ENCODE data around the gene ELL.

The ELL gene

DNA sequence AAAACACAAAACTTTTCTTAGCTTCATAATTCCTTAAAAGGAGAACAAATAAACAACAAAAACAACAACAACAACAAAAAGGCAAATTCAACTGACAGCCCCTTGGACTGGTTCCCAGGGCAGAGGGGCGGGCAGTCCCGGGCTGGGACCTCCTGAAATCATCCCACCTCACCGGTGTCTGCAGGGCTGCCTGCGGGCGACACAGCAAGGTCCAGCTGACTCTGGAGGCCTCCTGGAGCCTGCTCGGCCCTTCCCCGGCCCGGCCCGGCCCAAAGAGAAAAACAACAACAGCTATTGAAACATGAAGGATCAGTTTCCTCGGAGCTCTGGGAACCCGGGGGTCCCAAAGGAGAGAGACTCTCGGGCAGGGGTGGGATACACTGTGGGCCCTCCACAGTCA lies 78.9 kb downstream of the ELL start:
- DNase-seq = no peak

DNA sequence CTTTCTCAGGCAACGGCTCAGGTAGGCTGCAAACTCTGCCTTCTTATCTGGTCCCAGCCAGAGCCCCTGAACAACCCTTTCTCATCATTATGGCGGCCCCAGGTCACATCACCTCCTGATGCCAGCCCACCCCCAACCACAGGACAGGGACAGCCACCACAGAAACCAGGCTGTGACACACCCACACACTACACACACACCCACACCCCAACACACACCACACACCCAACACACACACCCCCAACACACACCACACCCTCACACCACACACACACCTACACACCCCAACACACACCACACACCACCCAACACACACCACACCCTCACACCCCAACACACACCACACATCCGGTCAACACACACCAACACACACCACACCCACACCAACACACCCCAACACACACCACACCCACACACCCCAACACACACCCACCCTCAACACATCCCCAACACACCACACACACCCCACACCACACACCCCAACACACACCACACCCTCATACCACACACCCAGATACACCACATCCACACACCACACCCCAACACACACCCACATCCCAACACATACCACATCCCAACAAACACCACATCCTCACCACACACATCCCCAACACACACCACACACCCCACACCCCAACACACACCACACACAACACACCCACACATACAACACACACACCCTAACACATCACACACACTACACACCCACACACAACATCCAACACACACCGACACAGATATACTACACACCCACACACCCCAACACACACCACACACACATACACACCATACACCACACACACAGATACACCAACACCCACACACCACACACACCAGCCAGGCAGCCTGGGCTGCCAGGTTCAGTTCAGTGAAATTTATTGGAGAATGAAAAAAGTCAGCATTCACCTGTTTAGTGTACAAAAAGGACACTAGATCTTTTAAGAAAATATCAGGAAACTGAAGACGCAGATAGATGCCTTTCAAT lies 79.8 kb downstream of the ELL start:
- DNase-seq = no peak

DNA sequence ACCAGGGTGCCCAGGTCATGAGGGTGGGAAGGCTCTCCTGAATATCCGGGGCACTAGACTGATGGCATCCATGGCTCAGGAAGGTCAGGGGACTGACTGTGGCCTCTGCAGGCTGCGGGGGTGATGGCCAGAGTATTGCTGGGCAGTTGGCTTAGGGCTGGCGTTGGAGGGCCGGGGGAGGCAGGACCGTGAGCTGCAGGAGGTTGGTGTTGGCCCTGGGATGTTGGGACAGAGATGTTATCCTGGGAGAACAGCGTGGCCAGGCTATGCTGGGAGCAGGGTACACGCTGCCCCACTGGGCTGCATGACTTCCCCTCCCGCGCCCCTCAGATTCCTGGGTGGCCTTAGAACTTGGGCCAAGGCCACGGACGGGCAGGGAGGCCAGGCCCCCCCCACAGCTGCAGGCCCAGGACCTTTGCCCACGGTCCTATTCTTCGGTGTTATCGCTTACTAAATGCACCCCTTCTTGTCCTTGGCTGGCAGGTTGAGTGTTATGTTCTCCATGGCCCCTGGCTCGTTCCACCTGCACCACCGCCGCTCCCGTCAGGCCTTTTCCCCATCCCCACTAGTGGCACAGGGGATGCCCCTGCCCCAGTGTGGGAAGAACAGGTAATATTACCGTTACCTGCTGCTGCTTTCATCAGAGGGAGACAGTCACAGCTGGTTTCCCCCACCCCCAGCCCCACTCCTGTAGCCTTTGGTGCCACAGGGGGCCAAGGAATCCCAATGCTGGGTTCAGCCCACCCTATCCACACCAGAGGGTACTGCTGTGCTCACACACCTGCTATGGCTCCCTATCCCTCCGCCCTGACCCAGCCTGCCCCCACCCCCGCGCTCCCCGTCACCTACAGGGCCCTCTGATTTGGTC lies 80.7 kb downstream of the ELL start:
- DNase-seq = no peak

DNA sequence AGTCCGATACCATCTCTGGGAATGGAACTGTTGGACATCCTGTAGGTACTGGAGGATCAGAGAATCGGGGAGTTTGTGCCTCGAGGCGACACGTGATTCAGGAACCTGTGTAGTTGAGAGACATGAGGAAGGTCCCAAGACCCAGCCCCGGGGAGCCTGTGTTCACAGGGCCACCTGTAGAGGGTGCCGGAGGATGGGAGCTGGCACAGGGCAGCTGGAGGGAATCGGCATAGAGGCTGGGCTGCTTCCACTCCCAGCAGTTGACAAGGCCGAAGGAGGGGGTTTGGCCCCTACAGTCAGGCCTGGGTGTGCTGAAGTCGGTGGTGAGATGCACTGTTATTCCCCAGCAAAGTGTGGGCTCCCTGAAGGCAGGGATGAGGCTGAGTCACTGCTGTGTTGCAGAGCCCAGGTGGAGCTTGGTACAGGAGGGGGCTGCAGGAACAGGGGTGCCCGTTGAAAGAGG lies 81.4 kb downstream of the ELL start:
- DNase-seq = peak; percentile 51

DNA sequence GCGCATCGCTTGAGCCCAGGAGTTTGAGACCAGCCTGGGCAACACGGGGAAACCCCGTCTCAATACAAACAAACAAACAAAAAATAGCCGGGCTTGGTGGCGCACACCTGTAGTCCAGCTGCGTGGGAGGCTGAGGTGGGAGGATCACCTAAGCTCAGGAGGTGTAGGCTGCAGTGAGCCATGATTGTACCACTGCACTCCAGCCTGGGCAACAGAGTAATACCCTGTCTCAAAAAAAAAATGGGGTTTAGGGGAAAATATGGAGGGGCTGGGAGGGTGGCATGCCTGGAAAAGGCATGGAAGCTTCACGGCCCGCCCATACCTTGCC lies 82.0 kb downstream of the ELL start:
- no peak for DNase-seq

DNA sequence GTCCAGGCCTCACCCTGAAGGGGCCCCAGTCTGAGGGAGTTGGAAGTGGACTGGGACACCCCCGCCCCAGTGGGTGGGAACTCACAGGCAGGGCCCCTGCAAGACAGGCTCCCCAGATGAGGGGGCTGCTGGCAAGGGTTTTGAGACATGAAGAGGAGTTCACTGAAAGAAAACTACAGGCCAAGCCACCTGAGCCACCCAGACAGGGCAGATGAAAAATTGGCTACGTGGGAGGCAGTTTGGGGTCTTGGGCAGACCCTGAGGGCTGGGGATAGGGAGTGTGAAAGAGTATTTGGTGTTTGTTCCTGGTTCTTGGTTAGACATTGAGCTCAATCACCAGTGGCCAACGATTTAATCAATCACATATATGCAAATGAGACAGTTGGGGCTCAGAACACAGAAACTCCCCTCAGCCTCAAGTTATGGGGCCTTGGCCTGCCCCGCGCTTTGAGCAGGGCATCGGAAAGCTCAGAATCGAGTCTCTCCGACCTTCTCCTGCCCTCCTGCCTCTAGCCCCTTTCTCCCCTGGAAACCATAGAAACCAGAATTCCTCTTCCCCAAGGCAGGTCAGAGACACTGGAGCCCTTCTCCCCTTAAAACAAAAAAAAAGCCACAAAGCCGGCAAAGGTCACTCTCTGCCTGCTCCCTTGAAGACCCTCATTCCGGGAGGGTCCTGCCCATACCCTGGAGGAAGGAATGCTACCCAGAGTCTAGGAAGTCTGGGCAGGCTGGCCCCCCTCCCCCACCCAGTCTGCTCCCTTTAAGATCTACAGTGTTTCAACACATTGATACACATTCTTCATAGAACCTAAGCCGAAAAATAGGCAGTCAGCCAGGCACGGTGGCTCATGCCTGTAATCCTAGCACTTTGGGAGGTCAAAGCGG lies 82.6 kb downstream of the ELL start:
- no peak for DNase-seq

DNA sequence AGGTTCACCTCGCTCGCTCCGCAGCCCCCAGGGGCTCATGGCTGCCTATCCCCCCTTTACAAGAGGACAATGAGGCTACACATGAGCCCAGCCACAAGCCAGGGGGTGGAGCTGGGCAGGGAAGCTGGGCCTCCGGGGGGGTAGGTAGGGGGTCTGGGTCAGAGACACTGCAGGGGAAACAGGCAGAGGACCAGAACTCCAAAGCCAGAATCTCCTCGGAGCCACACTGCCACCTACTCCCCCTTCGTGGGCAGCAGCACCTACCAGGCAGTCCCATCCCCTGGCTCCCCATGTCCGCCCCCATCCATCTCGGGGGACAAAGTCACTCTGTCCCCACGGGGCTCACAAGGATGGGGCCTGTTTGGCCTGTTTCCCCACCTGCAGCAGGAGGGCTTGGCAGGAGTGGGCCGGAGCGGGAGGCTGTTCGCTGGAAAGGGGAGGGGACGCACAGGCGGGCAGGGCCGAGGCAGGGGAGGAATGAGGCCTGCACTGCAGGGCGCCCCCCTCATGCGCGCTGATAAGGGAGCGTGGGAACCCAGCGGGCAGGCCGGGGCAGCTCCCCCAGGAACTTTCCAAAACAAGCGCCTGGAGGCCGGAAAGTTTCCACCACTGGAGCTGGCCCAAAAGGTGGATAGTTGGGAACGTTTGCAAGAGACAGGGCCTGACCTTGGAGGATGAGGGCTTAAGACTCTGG lies 83.4 kb downstream of the ELL start:
- no peak for DNase-seq

DNA sequence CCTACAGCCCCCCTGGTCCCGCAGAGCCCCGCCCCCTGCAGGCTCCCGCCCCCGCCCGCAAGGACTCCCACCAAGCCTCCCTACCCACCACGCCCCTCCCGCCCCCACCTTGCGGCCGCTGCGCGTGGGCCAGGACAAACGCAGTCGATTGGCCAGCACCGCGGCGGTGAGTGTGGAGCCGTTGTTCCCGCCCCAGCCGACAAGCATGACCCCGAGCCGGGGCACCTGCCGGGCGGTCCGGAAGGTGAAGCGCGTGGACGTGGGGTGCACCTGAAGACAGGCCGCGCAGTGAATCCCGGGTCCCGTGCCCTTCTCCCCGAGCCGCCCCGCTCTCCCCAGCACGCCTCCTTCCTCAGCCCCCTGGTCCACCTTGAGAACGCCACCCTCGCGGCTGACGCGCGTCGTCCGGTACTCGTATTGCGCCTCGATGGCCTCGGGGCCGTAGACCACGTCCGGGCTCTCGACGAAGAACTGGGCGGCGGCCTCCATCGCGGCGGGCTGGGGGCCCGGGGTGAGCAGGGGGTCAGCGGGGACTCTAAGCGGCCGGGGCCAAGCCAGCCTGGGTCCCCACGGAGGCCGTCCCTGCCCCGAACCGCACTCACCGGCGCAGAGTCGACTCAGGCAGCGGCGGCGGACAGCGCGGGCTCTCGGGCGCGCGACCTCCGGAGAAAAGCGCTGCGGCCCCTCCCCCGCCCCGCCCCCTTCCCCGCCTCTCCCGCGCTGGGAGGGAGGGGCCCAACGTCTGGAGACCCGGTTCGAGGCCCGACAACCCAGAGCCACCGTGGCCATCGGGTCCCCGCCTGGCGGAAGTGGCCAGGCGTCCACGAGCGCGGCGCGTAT lies 84.2 kb downstream of the ELL start, which contains the start of gene ISYNA1:
Gene ISYNA1 (minus strand): TSS at position 643 of the 840 bp plus-strand sequence. CDS start 154 bp downstream, at position 489.
- no peak for DNase-seq

DNA sequence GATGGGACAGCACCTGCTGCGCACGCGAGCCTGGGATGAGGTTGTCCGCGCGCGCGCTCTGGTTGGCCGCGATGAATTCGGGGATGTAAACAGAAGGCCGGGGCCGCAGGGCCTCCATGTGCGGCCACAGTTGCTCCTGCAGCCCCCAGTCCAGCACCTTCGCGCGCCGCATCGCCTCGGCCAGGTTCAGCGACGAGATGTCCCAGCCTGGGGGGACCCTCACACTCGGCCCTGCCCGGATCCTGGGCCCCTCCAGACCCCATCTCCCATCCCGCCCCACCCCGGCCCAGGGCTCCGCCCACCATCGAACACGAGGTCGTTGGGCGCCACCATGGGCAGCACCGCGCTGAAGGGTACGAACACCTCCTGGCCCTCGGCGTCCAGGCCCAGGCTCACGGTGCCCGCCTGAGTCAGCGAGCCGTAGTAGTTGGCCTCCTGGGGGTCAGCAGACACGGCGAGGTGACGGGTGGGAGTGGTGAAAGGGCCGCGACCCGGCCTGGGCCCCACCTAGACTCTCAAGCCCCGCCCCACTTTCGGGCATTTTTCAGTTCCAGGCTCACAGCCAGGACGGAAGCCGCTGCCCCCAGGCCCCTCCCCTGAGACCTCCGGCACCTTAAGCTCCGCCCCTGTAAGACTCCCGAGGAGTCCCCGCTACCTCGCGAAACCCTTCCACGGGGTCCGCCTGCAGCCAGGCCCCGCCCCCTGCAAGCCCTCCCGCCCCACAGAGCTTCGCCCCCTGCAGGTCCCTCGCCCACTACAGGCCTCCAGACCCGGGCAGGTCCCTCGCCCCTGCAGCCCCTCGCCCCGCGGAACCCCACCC lies 85.0 kb downstream of the ELL start:
- DNase-seq = peak; percentile 69

DNA sequence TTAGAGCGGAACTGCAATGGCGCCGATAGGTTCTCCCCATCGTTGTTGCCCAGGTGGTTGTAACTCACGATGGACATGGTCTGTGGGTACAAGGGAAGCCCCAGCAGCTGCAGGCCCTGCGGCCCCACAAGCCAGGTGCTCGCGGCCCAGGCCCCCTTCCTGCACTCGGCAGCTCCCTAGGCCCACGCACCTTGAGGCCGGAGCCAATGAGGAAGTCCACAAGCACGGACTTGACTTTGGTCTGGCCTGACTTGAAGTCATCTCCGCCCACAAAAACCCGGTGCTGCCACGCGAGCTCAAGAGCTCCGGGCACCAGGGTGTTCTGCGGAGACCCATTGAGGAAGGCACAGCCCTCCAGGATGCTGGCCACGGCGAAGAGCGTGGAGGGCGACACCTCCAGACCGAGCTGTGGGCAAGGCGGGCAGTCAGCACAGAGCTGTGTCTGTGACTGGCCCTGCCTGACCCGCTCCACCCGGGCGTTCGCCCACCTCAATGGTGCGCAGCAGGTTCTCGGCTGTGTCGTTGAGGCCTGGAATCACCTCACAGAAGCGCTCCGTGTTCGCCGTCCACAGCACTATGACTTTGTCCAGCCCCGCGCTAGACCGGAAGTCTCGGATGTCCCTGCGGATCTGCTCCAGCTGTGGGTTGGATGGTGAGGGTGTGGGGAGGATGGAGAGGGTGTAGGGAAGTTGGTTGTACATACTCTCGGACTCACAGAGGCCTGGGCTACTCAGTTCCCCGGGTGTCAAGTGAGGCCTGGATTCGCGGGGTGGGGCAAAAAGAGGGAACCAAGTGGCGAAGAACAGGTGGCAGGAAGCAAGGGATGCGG lies 85.8 kb downstream of the ELL start:
- DNase-seq = peak; percentile 21

DNA sequence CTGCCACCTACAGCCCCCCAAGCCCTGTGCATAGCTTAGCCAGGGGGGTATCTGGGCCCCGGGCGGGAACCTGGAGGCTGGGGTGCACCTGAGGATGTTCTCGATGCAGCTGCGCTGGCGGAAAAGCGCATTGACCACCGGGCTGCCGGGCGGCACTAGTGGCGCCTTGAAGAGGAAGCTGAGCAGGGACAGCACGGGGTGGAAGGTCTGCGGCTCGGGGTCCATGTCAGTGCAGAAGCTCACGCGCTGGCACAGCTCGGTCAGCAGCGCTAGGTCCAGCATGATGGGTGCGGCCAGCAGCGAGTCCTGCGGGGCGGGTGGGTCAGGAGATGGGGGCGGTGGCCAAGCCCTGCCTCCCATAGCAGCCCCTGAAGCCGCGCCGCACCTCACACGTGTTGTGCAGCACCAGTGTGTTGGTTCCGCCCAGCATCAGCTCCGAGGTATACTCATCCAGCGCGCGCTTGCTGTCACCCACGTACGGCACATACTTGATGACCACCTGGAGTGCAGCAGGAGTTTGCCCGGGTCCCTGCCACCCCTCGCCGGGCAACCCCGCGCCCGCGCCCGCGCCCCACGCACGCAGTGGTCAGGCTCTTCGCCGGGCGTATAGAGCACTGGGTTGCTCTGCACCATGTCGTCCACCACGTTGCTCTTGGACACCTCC lies 86.6 kb downstream of the ELL start:
- DNase-seq = no peak

DNA sequence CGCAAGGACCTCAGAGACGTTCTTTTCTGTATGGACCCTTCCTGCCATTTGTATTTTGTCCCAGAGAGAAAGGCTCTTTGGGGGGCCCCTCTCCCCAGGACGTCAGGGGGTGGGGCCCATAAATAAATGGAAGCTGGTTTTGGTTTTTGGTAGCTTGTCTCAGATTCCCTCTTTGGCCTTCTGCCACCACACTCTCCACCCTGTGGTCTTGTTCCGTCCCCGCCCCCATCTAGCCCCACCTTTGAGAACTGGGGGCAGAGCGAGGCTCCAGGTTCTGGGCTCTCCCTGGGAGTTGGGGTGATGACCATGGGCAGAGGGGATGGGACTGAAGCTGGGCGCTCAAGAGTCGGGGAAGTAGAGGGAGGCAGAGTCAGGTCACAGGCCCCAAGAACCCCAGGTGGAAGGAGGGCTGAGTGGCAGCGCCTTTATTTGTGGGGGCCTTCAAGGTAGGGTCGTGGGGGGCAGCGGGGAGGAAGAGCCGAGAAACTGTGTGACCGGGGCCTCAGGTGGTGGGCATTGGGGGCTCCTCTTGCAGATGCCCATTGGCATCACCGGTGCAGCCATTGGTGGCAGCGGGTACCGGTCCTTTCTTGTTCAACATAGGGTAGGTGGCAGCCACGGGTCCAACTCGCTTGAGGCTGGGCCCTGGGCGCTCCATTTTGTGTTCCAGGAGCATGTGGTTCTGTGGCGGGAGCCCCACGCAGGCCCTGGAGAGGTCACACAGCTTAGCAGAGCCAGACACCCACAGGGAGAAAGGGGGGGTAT lies 87.3 kb downstream of the ELL start:
- DNase-seq = no peak

DNA sequence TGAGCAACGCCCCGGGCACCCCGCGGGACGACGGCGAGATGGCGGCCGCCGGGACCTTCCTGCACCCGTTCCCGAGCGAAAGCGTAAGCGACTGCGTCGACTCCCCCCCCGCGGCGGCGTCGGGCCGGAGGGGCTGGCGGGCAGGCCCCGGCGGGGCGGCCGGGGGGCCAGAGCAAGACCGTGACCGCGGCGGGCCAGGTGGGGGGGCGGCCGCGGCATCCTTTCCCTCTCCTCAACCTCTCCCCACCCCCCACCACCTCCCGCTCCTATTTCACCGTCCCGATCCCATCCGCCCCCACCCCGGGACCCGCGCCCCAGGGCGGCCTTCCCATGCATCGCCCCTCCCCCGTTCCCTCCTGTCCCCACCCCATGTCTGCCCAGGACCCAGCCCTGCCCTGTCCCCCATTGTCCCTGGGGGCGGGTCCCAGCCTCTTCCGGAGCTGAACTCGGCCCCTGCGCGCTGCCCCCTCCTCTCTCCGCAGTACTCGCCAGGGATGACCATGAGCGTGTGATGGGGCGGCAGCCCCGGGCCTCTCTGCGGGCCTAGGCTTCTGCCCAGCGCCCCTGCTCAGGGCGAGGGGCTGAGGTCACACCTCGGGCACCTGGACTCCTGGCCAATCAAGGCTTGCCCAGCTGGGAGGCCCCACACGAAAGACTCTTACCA lies 88.0 kb downstream of the ELL start:
- no peak for DNase-seq

DNA sequence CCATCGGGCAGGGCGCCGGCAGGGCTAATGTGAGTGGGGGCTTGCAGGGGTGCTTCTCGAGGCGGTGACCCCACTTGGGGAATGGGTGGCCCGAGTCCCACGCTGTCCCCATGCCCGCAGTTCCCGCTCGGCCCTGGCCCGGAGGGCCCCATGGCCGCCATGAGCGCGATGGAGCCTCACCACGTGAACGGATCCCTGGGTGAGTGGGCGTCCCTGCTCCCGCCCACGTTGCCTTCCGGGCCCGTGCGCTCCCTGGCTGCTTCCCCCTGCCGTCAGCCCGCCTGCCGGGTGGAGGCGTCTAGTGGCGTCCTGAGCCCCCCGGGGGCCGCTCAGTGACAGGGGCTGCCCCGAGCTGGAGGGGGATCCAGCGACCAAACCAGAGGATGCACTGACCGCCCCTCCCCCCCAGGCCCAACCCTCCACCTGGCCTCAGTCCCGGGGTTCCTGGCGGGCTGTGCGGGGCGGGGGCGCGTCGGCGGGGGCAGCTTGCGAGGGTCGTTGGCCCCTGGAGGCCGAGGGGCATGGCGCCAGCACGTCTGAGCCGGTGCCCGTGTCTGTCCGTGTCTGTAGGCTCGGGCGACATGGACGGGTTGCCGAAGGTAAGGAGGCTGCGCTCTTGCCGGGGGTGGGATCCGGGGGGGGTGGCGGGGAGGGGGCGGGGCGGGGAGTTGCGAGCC lies 88.7 kb downstream of the ELL start:
- no peak for DNase-seq

DNA sequence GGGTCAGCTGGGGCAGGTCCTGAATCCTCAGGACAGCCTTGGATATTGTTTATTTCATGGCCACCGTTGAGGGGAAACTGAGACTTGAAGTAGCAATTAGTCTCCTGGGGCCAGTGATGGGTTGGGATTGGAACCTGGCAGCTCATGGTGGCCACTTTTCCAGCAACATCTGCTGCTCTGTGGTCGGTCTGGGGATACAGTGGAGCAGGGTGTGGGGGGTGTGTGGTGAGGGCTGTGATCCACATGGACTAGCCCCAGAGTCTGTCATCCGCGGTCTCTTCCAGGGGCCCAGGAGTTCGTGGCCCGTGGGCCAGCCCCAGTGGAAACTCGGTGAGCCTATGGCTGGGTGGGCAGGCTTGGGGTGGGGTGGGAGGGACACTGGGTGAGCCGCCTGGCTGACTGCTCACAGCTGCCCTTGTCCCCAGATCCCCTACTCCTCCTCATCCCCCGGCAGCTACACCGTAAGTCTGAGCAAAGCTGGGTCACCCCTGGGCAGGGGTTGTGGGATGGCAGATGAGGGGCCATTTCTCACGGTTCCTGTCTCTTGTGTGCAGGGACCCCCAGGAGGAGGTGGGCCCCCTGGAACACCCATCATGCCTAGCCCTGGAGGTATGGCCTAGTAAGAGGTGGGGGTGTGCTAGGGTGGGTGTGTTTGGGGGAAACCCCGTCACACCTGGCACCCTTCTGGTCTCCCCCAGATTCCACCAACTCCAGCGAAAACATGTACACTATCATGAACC lies 89.4 kb downstream of the ELL start:
- no peak for DNase-seq
